ENCODE results near the gene TRMT10B. TPM values are rescaled to one million over a fixed set of nuclear protein-coding genes. Genes with fewer than 3 reads are reported as not detected.
"Not testable (repeated sequence)": the region's sequence is repeated elsewhere in the genome, so short reads cannot be mapped to it uniquely, and the experiment has no call there.

TRMT10B gene
- total RNA-seq, 4 donors from 2014 or later = 3.8 to 25.3 (median 8.9) TPM

DNA sequence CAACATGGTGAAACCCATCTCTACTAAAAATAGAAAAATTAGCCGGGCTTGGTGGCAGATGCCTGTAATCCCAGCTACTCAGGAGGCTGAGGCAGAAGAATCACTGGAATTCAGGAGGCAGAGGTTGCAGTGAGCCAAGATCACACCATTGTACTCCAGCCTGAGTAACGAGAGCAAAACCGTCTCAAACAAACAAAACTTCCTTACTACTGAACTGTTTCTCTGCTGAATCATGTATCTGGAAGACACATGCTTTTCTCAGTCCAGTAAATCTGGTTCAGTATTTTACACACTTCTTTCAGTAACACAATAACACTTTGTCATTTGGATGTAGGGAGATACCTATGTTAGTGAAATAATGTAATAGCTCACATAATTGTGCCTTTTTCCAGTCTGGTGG, 7.9 kb downstream of the TRMT10B start:
- no peak for TF ChIP-seq POLR2AphosphoS5 (IDR thresholded peaks at IDR 0.05)
- no peak for TF ChIP-seq POLR2A (IDR thresholded peaks at IDR 0.05)
- TF ChIP-seq EP300 (IDR thresholded peaks at IDR 0.05) = no peak
- TF ChIP-seq CTCF (IDR thresholded peaks at IDR 0.05) = no peak
- Histone ChIP-seq H3K4me1 (no peaks in the 10 kb centered on the region), H3K27ac (no peak overlapping the region), H3K4me3 (no peak overlapping the region), H3K36me3 (peaks cover 12% of the 10 kb centered on the region), H3K9me3 (no peaks in the 10 kb centered on the region), H3K27me3 (no peaks in the 10 kb centered on the region)
- no peak for DNase-seq (ENCODE audit: low spot score in 2 of 2)
- 69% methylated on average over 3 of the region's 3 CpGs for WGBS

DNA sequence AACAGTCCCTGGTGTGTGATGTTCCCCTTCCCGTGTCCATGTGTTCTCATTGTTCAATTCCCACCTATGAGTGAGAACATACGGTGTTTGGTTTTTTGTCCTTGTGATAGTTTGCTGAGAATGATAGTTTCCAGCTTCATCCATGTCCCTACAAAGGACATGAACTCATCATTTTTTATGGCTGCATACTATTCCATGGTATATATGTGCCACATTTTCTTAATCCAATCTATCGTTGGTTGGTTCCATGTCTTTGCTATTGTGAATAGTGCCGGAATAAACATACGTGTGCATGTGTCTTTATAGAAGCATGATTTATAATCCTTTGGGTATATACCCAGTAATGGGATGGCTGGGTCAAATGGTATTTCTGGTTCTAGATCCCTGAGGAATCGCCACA, 11.7 kb downstream of the TRMT10B start:
- H3K27me3 ChIP-seq; DNase-seq (ENCODE audit: low spot score in 2 of 2); H3K4me3 ChIP-seq; H3K27ac ChIP-seq; H3K4me1 ChIP-seq; H3K9me3 ChIP-seq: not testable (repeated sequence)
- peaks cover 12% of the 10 kb centered on the region for H3K36me3 ChIP-seq
- whole genome bisulfite sequencing = 98% methylated on average over 6 of the region's 6 CpGs

DNA sequence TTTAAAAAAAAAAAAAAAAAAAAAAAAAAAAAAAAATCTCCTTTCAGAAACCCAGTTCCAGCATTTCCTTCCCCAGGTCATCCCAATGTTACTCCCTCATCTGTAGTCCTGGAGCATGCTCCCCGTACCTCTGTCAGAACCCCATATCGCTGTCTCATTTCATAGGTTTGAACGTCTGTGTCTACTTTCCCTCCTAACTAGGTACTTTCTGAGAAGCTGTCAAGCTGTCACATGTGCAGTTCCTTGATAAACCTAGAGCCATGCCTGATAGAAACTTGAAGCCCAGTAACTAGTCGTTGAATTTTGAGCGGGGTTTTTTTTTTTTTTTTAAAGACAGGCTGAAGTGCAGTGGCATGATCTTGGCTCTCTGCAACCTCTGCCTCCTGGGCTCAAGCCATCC, 15.7 kb downstream of the TRMT10B start:
- TF ChIP-seq CTCF (IDR thresholded peaks at IDR 0.05) (no peak), POLR2AphosphoS5 (IDR thresholded peaks at IDR 0.05) (no peak), POLR2A (IDR thresholded peaks at IDR 0.05) (no peak), EP300 (IDR thresholded peaks at IDR 0.05) (no peak)
- DNase-seq (ENCODE audit: low spot score in 2 of 2) = no peak
- no peaks in the 10 kb centered on the region for H3K9me3 ChIP-seq
- H3K36me3 ChIP-seq = peaks cover 29% of the 10 kb centered on the region
- H3K4me1 ChIP-seq = no peaks in the 10 kb centered on the region
- no peaks in the 10 kb centered on the region for H3K27me3 ChIP-seq
- 92% methylated on average over 5 of the region's 5 CpGs for WGBS
- no peak overlapping the region for H3K27ac ChIP-seq
- H3K4me3 ChIP-seq = no peak overlapping the region

- H3K9me3 ChIP-seq = no peaks in the 10 kb centered on the region
- no peaks in the 10 kb centered on the region for H3K27me3 ChIP-seq
- no peak for DNase-seq (ENCODE audit: low spot score in 2 of 2)
- H3K4me3 ChIP-seq = no peak overlapping the region
- peaks cover 23% of the 10 kb centered on the region for H3K36me3 ChIP-seq
- TF ChIP-seq POLR2AphosphoS5 (IDR thresholded peaks at IDR 0.05) (no peak), EP300 (IDR thresholded peaks at IDR 0.05) (no peak), POLR2A (IDR thresholded peaks at IDR 0.05) (no peak), CTCF (IDR thresholded peaks at IDR 0.05) (no peak)
- WGBS = 91% methylated on average over 3 of the region's 3 CpGs
- H3K27ac ChIP-seq = no peak overlapping the region
- H3K4me1 ChIP-seq = no peaks in the 10 kb centered on the region
Observed at GRCh38 chr9:37769995-37770394, 16.4 kb downstream of the TRMT10B start.

DNA sequence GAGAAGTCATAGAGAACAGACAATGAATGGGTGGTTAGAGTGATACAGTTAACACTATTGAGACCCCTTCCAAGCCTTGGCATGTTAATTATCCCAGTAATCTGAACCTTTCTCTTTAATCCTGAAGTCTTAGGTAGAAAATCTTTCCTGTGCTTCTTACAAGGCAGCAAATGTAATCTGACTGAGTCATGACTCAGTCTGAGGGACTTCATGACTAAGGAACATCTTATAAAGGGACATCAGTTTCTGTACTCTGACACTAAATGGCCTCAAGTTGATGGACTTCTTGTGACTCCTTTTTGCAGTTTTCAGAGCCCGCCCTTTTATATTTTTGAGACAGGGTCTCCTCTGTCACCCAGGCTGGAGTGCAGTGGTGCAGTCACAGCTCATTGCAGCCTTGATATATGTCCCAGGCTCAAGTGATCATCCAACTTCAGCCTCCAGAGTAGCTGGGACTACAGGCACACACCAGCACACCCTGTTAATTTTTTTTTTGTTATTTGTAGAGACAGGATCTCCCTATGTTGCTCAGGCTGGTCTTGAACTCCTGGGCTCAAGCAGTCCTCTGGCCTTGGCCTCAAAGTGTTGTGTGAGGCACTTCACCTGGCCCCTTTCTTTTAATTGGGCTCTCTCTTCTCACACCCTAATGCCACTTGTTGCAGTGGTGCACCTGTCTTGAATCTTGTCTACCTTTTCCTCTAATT, 21.8 kb downstream of the TRMT10B start:
- H3K4me3 ChIP-seq = no peak overlapping the region
- WGBS = 93% methylated on average over 1 of the region's 1 CpG
- TF ChIP-seq POLR2A (IDR thresholded peaks at IDR 0.05) = no peak
- no peak for TF ChIP-seq CTCF (IDR thresholded peaks at IDR 0.05)
- H3K9me3 ChIP-seq = no peaks in the 10 kb centered on the region
- no peak overlapping the region for H3K27ac ChIP-seq
- H3K4me1 ChIP-seq = no peaks in the 10 kb centered on the region
- peaks cover 62% of the 10 kb centered on the region for H3K36me3 ChIP-seq
- H3K27me3 ChIP-seq = no peaks in the 10 kb centered on the region
- DNase-seq (ENCODE audit: low spot score in 2 of 2) = no peak

GRCh38 chr9:37776328-37776727, 22.7 kb downstream of the TRMT10B start:
- DNase-seq (ENCODE audit: low spot score in 2 of 2) = no peak
- 85% methylated on average over 5 of the region's 5 CpGs for WGBS
- no peak for TF ChIP-seq CTCF (IDR thresholded peaks at IDR 0.05)
- Histone ChIP-seq H3K36me3 (peaks cover 67% of the 10 kb centered on the region), H3K27me3 (no peaks in the 10 kb centered on the region), H3K4me3 (no peak overlapping the region), H3K9me3 (no peaks in the 10 kb centered on the region), H3K4me1 (no peaks in the 10 kb centered on the region), H3K27ac (no peak overlapping the region)
